ENCODE measurements around the gene RAB13. TPM values are rescaled to one million over a fixed set of nuclear protein-coding genes. Genes with fewer than 3 reads are reported as not detected.

Gene RAB13
- polyA plus RNA-seq, 1 experiment = 250 TPM

- Histone ChIP-seq H3K27me3 (ENCODE audit: control insufficient read depth, insufficient read depth, low read length) (no peaks in the 10 kb centered on the region), H3K4me3 (ENCODE audit: low read depth, low read length) (peak overlapping the region; percentile 86), H3K27ac (ENCODE audit: low read depth, low read length) (peak overlapping the region; percentile 61), H3K9me3 (ENCODE audit: control insufficient read depth, insufficient read depth, low read length) (no peaks in the 10 kb centered on the region; the same call in 1 of the 2 replicates)
- ChIA-PET CTCF (interaction anchor here (0.5 to 3.8 kb wide), 26 partner anchors 9 to 594 kb away, joined by 3 to 19 read pairs (median 5); partner anchors contain the start of genes RAB13 and SLC39A1), POLR2A (interaction anchor here (0.6 to 2.6 kb wide), 16 partner anchors 10 to 275 kb away, joined by 3 to 19 read pairs (median 5); partner anchors contain the start of genes CREB3L4, CRTC2, GATAD2B and JTB)
- DNase-seq (ENCODE audit: low read depth, low spot score) = no peak
- TF ChIP-seq CTCF (IDR thresholded peaks at IDR 0.05; ENCODE audit: low read depth, low read length) = no peak
Measured at GRCh38 chr1:153945795-153946621, 40.1 kb downstream of the RAB13 start.

- no peak for DNase-seq (ENCODE audit: low read depth, low spot score)
- Histone ChIP-seq H3K27me3 (ENCODE audit: control insufficient read depth, insufficient read depth, low read length) (no peaks in the 10 kb centered on the region), H3K4me3 (ENCODE audit: low read depth, low read length) (peak overlapping the region; percentile 86), H3K9me3 (ENCODE audit: control insufficient read depth, insufficient read depth, low read length) (no peaks in the 10 kb centered on the region; the same call in 1 of the 2 replicates), H3K27ac (ENCODE audit: low read depth, low read length) (peak overlapping the region; percentile 61)
- POLR2A ChIA-PET = interaction anchor here (0.8 to 2.6 kb wide), 7 partner anchors 11 to 45 kb away, joined by 3 to 19 read pairs (median 7); partner anchors contain the start of genes CREB3L4, CRTC2, JTB and RPS27
- CTCF ChIA-PET = interaction anchor here (1.3 to 3.8 kb wide), 3 partner anchors 9 to 147 kb away, joined by 3 to 19 read pairs (median 7); no protein-coding TSS in a partner anchor
- TF ChIP-seq CTCF (IDR thresholded peaks at IDR 0.05; ENCODE audit: low read depth, low read length) = no peak
Measured at GRCh38 chr1:153945131-153945794, 40.9 kb downstream of the RAB13 start.

GRCh38 chr1:153944827-153945117 is 41.4 kb downstream of the RAB13 start:
- no peak for DNase-seq (ENCODE audit: low read depth, low spot score)
- Histone ChIP-seq H3K4me3 (ENCODE audit: low read depth, low read length) (peak overlapping the region; percentile 86), H3K27me3 (ENCODE audit: control insufficient read depth, insufficient read depth, low read length) (no peaks in the 10 kb centered on the region), H3K27ac (ENCODE audit: low read depth, low read length) (no peak overlapping the region), H3K9me3 (ENCODE audit: control insufficient read depth, insufficient read depth, low read length) (no peaks in the 10 kb centered on the region; the same call in 1 of the 2 replicates)
- ChIA-PET CTCF (interaction anchor here (1.3 to 3.8 kb wide), 3 partner anchors 42 to 147 kb away, joined by 3 to 19 read pairs (median 6); partner anchors contain the start of gene RAB13), POLR2A (interaction anchor here (0.7 to 2.6 kb wide), 3 partner anchors 11 to 46 kb away, joined by 3 to 11 read pairs (median 8); partner anchors contain the start of genes CREB3L4 and RPS27)
- no peak for TF ChIP-seq CTCF (IDR thresholded peaks at IDR 0.05; ENCODE audit: low read depth, low read length)

GRCh38 chr1:153944005-153944826 is 41.9 kb downstream of the RAB13 start:
- no peak for TF ChIP-seq CTCF (IDR thresholded peaks at IDR 0.05; ENCODE audit: low read depth, low read length)
- Histone ChIP-seq H3K27ac (ENCODE audit: low read depth, low read length) (no peak overlapping the region), H3K9me3 (ENCODE audit: control insufficient read depth, insufficient read depth, low read length) (no peaks in the 10 kb centered on the region; the same call in 1 of the 2 replicates), H3K27me3 (ENCODE audit: control insufficient read depth, insufficient read depth, low read length) (no peaks in the 10 kb centered on the region), H3K4me3 (ENCODE audit: low read depth, low read length) (no peak overlapping the region)
- CTCF ChIA-PET = interaction anchor here (1.3 to 3.8 kb wide), 3 partner anchors 42 to 146 kb away, joined by 3 to 19 read pairs (median 6); partner anchors contain the start of gene RAB13
- POLR2A ChIA-PET = interaction anchor here (0.7 to 2.6 kb wide), 6 partner anchors 12 to 217 kb away, joined by 3 to 11 read pairs (median 6); partner anchors contain the start of genes CREB3L4, RPS27 and SLC39A1
- DNase-seq (ENCODE audit: low read depth, low spot score) = no peak

All from AG04450 (cell line).